Measurements from ENCODE around the gene GCHFR.

The GCHFR gene

GRCh38 chr15:40763801-40764628 lies at the start of gene GCHFR:
Gene GCHFR (plus strand): TSS chr15:40764068. CDS start chr15:40764181, 113 bp downstream.
- DNase-seq (ENCODE audit: insufficient read length, low spot score) = no peak
- no peak for FAIRE-seq

GRCh38 chr15:40714144-40714543 lies 49.7 kb upstream of the GCHFR start:
- no peak for FAIRE-seq

GRCh38 chr15:40716165-40716564 lies 47.7 kb upstream of the GCHFR start:
- FAIRE-seq (no peak), DNase-seq (ENCODE audit: insufficient read length, low spot score) (no peak)

More at GRCh38 chr15:40714144-40714543, 49.7 kb upstream of the GCHFR start:
- DNase-seq (ENCODE audit: insufficient read length, low spot score) = no peak

GRCh38 chr15:40721701-40722100 lies 42.2 kb upstream of the GCHFR start:
- no peak for FAIRE-seq
- no peak for DNase-seq (ENCODE audit: insufficient read length, low spot score)

GRCh38 chr15:40722354-40722753 lies 41.5 kb upstream of the GCHFR start:
- FAIRE-seq (no peak), DNase-seq (ENCODE audit: insufficient read length, low spot score) (no peak)

GRCh38 chr15:40722934-40723333 lies 40.9 kb upstream of the GCHFR start:
- FAIRE-seq = no peak

GRCh38 chr15:40723919-40724318 lies 39.9 kb upstream of the GCHFR start:
- FAIRE-seq = no peak

More at GRCh38 chr15:40722934-40723333, 40.9 kb upstream of the GCHFR start:
- DNase-seq (ENCODE audit: insufficient read length, low spot score) = no peak

GRCh38 chr15:40731034-40731433 lies 32.8 kb upstream of the GCHFR start:
- FAIRE-seq (no peak), DNase-seq (ENCODE audit: insufficient read length, low spot score) (no peak)

More at GRCh38 chr15:40723919-40724318, 39.9 kb upstream of the GCHFR start:
- no peak for DNase-seq (ENCODE audit: insufficient read length, low spot score)

GRCh38 chr15:40736575-40736974 lies 27.3 kb upstream of the GCHFR start:
- DNase-seq (ENCODE audit: insufficient read length, low spot score) = no peak
- no peak for FAIRE-seq

GRCh38 chr15:40737048-40737447 lies 26.8 kb upstream of the GCHFR start:
- no peak for DNase-seq (ENCODE audit: insufficient read length, low spot score)
- no peak for FAIRE-seq

GRCh38 chr15:40739047-40739446 lies 24.8 kb upstream of the GCHFR start:
- no peak for FAIRE-seq
- DNase-seq (ENCODE audit: insufficient read length, low spot score) = no peak

GRCh38 chr15:40739854-40740253 lies 24.0 kb upstream of the GCHFR start:
- no peak for FAIRE-seq
- DNase-seq (ENCODE audit: insufficient read length, low spot score) = no peak

- DNase-seq (ENCODE audit: insufficient read length, low spot score) = no peak
- FAIRE-seq = no peak
Measured at GRCh38 chr15:40743485-40743901, 20.4 kb upstream of the GCHFR start.

GRCh38 chr15:40743921-40744814 lies 19.7 kb upstream of the GCHFR start:
- DNase-seq (ENCODE audit: insufficient read length, low spot score) (no peak), FAIRE-seq (peak; percentile 20)

GRCh38 chr15:40744815-40745152 lies 19.1 kb upstream of the GCHFR start:
- FAIRE-seq (no peak), DNase-seq (ENCODE audit: insufficient read length, low spot score) (no peak)

- no peak for DNase-seq (ENCODE audit: insufficient read length, low spot score)
- FAIRE-seq = no peak
Measured at GRCh38 chr15:40746916-40747418, 16.9 kb upstream of the GCHFR start.

- no peak for FAIRE-seq
- no peak for DNase-seq (ENCODE audit: insufficient read length, low spot score)
Measured at GRCh38 chr15:40747685-40748631, 15.9 kb upstream of the GCHFR start.

- no peak for FAIRE-seq
- DNase-seq (ENCODE audit: insufficient read length, low spot score) = no peak
Measured at GRCh38 chr15:40749151-40749630, 14.7 kb upstream of the GCHFR start.

GRCh38 chr15:40750885-40751284 lies 13.0 kb upstream of the GCHFR start:
- no peak for DNase-seq (ENCODE audit: insufficient read length, low spot score)
- no peak for FAIRE-seq

GRCh38 chr15:40751745-40752144 lies 12.1 kb upstream of the GCHFR start:
- DNase-seq (ENCODE audit: insufficient read length, low spot score) (no peak), FAIRE-seq (no peak)

Data from HTR-8/SVneo (cell line).